HFFc6 (cell line): Measurements from ENCODE around the gene FAM174C. TPM values are rescaled to one million over a fixed set of nuclear protein-coding genes. Genes with fewer than 3 reads are reported as not detected.

Experiments used
- DNase-seq: peaks from one replicate; pipeline ENCODE4 v3.0.0-alpha.2; 2018
- H3K27ac Mint-ChIP-seq: 2 replicates; pipeline ENCODE4 v1.8.0; 2020; ENCODE audit warnings: mild to moderate bottlenecking, mixed read lengths
- H3K27me3 Mint-ChIP-seq: 2 replicates; pipeline ENCODE4 v1.8.0; 2021; ENCODE audit warnings: mild to moderate bottlenecking, moderate library complexity, mixed read lengths; ENCODE audit not compliant: insufficient read depth
- H3K36me3 Mint-ChIP-seq: 2 replicates; pipeline ENCODE4 v1.8.0; 2021; ENCODE audit warnings: low read depth, mixed read lengths
- H3K4me1 Mint-ChIP-seq: 2 replicates; pipeline ENCODE4 v1.8.0; 2020; ENCODE audit warnings: low read depth, mixed read lengths
- H3K4me3 Mint-ChIP-seq: 2 replicates; pipeline ENCODE4 v1.8.0; 2020; ENCODE audit warnings: mild to moderate bottlenecking, moderate library complexity, mixed read lengths
- H3K9me3 Mint-ChIP-seq: 2 replicates; pipeline ENCODE4 v1.8.0; 2020; ENCODE audit warnings: mild to moderate bottlenecking, mixed read lengths
- CTCF ChIP-seq: fragments of 200-600 bp; sonication (generic); IDR thresholded peaks from 2 replicates; pipeline ENCODE4 v1.5.0; 2021; ENCODE audit warnings: antibody characterized with exemption, mild to moderate bottlenecking
- total RNA-seq, 6 experiments: library from RNA; stranded (reverse); fragmentation: NEBNext Ultra II Directional; extraction: Animal tissue kit (Norgen Biotek cat#: 25700); gene quantifications; 2 replicates in 1 of 6; 3 replicates in 5 of 6; pipeline ENCODE4 v1.2.3, GENCODE V29; 2021

The FAM174C gene
- total RNA-seq, 6 experiments from 2014 or later = 54.2 to 77.6 (median 63.8) TPM

GRCh38 chr19:1272423-1273262 lies 2.7 kb upstream of the FAM174C start:
- peaks cover 21% of the 10 kb centered on the region for H3K27me3 Mint-ChIP-seq
- no peak for DNase-seq
- peaks cover 59% of the 10 kb centered on the region for H3K4me1 Mint-ChIP-seq
- H3K9me3 Mint-ChIP-seq = no peaks in the 10 kb centered on the region
- TF ChIP-seq CTCF = no peak
- H3K36me3 Mint-ChIP-seq = peaks cover 45% of the 10 kb centered on the region
- peak overlapping the region; percentile 50; the same call in 1 of the 2 replicates for H3K4me3 Mint-ChIP-seq
- H3K27ac Mint-ChIP-seq = peak overlapping the region; percentile 65

- Mint-ChIP-seq H3K4me1 (peaks cover 51% of the 10 kb centered on the region), H3K27me3 (peaks cover 21% of the 10 kb centered on the region)
Observed at GRCh38 chr19:1273263-1274041, 1.9 kb upstream of the FAM174C start.

DNA sequence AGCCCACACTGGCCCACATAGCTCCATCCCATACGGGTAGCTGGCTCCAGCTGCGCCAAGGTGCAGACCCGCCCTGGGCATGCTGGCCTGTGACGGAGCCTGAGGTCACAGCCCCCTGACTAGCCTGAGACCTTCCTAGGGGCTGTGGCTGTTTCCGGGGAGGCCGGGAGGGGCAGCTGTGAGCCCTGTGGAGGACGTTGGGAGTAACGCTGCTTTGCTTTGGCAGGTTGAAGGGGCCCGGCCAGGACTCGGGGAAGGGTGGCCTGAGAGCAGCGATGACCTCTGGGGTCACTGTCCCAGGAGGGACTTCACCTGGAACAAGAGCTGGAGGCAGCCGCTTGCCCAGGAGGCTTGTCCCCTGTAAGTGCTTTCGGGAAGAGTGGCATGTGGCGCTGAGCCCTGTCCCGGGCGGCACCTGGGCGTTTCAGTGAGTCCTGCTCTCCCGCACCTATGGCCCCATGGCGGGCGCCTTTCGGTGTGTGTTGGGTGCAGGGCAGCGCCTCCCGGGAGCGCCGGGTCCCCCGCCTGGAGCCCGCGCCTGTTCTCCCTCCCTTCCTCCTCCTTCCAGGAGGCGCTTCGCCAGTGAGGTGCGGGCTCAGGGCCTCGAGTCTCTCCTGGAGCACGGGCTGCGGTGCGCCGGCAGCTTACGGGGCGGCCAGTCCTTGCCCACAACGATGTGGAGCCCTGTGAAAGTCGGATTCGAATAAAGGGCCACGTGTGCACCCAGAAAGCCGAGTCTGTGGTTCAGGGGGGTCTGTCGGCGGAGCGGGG lies 1.1 kb upstream of the FAM174C start:
- Mint-ChIP-seq H3K9me3 (no peaks in the 10 kb centered on the region), H3K4me1 (peaks cover 45% of the 10 kb centered on the region), H3K36me3 (peaks cover 45% of the 10 kb centered on the region), H3K27me3 (peaks cover 19% of the 10 kb centered on the region), H3K4me3 (peak overlapping the region; percentile 69), H3K27ac (peak overlapping the region; percentile 66)
- no peak for DNase-seq
- TF ChIP-seq CTCF = no peak

More at GRCh38 chr19:1273263-1274041, 1.9 kb upstream of the FAM174C start:
- TF ChIP-seq CTCF = no peak
- peaks cover 45% of the 10 kb centered on the region for H3K36me3 Mint-ChIP-seq
- peak overlapping the region; percentile 66 for H3K27ac Mint-ChIP-seq
- DNase-seq = no peak
- peak overlapping the region; percentile 66 for H3K4me3 Mint-ChIP-seq
- H3K9me3 Mint-ChIP-seq = no peaks in the 10 kb centered on the region

DNA sequence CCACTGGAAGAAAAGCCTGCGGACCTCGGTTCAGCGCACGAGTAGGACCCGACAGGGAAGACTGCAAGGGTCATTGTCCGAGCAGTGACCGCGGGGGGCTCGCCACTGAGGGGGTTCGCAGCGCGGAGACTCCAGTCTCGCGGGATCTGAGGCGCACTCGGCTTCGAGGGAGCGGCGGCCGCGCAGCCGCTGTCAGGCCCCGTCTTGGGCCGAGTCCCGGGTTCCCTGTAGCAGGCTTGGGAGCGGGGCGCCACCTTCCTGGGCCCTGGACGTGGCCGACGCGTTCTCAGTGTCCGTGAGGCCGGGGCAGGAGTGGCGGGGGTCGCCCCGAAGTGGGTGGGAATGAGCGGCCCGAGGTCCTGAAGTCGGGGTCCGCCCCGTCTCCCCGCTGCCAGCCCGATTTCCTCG lies 474 bp upstream of the FAM174C start:
- Mint-ChIP-seq H3K27me3 (peaks cover 17% of the 10 kb centered on the region), H3K36me3 (peaks cover 44% of the 10 kb centered on the region), H3K9me3 (no peaks in the 10 kb centered on the region), H3K27ac (peak overlapping the region; percentile 61; the same call in 1 of the 2 replicates), H3K4me3 (peak overlapping the region; percentile 69), H3K4me1 (peaks cover 48% of the 10 kb centered on the region)
- DNase-seq = no peak
- TF ChIP-seq CTCF = no peak

DNA sequence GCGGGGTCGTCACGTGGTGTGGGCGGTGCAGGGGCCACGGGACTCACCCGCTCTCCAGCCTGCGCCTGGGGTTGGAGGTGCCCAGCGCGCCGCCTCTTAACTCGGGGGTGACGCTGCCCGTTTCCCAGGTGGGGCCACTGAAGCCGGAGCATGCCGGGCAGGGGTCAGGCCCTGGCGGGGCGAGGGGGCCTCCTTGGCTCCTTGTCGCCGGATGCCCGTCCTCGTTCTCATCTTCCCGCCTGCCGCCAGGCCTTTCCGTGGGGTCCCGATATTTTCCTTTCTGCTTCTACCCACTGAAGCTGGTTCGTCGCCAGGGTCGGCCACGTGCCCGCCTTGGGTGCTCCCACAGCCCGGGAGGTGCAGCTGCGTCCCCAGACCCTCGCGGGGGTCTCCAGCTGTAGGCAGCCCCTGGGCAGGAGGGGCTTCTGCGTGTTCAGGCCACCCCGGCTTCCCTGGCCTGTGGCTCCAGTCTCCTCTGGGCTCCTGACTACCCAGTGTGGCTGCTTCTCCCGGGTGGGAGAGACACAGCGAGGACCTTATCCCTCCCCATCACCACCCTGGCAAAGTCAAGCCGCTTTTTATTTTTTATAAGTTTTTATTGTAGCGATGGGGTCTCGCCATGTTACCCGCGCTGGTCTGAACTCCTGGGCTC lies 772 bp downstream of the FAM174C start:
- Mint-ChIP-seq H3K36me3 (peaks cover 38% of the 10 kb centered on the region), H3K27me3 (peaks cover 12% of the 10 kb centered on the region), H3K27ac (peak overlapping the region; percentile 83), H3K9me3 (no peaks in the 10 kb centered on the region), H3K4me1 (peaks cover 42% of the 10 kb centered on the region), H3K4me3 (peak overlapping the region; percentile 79)
- no peak for TF ChIP-seq CTCF
- DNase-seq = no peak
